ENCODE measurements around the gene ETV2.

Gene ETV2

DNA sequence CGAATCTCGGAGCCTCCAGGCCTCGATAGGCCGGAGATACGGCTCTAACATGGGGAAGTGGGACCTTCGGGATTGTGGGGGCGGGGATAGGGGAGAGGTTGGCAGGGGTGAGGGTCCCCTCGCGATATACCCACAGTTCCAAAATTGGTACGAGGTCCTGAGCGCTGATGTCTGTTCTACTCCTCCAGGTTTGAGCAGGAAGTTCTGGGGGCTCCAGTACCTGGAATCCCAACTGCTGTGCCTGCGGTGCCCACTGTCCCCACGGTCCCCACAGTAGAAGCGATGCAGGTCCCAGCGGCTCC lies 12.3 kb upstream of the ETV2 start:
- no peak for TF ChIP-seq CTCF (conservative IDR thresholded peaks at IDR 0.05)
- peak overlapping the region; percentile 80 for H3K27ac ChIP-seq

GRCh38 chr19:35633727-35634440 lies 7.7 kb upstream of the ETV2 start:
- TF ChIP-seq CTCF (conservative IDR thresholded peaks at IDR 0.05), result no peak
- no peak overlapping the region for H3K27ac ChIP-seq

DNA sequence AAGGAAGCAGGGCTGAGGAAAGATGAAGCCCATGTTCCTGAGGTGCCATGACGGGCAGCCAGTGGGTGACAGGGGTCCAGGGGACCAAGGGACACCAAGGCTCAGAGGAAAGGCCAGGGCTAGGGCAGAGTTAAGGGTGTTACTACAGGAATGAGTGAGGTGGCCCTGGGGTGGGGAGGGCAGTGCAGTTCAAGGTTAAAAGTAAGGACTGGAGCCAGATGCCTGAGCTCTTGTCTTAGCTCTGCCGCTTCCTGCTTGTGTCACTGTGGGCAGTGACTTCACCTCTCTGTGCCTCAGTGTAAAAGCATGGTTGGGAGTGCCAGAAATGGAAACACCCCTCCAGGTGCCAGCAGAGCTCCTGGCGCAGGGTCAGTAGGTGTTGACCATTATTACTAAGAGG lies 4.9 kb upstream of the ETV2 start:
- no peak overlapping the region for H3K27ac ChIP-seq
- TF ChIP-seq CTCF (conservative IDR thresholded peaks at IDR 0.05), result no peak

GRCh38 chr19:35637165-35637564 lies 4.4 kb upstream of the ETV2 start:
- H3K27ac ChIP-seq, result no peak overlapping the region
- TF ChIP-seq CTCF (conservative IDR thresholded peaks at IDR 0.05), result no peak

GRCh38 chr19:35639321-35639639 lies 2.3 kb upstream of the ETV2 start:
- TF ChIP-seq CTCF (conservative IDR thresholded peaks at IDR 0.05), result no peak
- H3K27ac ChIP-seq, result no peak overlapping the region

DNA sequence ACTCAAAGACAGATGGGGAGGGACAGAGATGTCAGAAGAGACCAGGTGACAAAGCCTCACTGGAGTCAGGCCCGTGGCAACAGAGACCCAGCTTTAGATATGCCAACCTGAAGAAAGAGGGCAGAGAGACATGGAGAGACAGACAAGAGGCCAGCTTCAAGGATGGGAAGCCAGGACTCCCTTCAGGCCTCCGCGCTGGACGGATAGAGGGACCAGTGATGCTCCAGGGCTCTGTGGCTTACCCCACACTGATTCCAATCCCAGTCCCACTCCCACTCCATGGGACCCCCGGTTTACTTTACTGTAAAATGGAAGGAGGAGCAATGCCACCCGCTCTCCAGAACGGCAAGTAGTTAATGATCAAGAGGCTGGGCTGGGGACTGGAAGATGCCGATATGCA lies 1.7 kb upstream of the ETV2 start:
- no peak for TF ChIP-seq CTCF (conservative IDR thresholded peaks at IDR 0.05)

GRCh38 chr19:35642312-35642711 lies 767 bp downstream of the ETV2 start:
- no peak for TF ChIP-seq CTCF (conservative IDR thresholded peaks at IDR 0.05)
- peak overlapping the region; percentile 92 for H3K27ac ChIP-seq

More for the DNA sequence above, 1.7 kb upstream of the ETV2 start:
- H3K27ac ChIP-seq, result no peak overlapping the region
